ENCODE results near the gene CNGA3.

Gene CNGA3

DNA sequence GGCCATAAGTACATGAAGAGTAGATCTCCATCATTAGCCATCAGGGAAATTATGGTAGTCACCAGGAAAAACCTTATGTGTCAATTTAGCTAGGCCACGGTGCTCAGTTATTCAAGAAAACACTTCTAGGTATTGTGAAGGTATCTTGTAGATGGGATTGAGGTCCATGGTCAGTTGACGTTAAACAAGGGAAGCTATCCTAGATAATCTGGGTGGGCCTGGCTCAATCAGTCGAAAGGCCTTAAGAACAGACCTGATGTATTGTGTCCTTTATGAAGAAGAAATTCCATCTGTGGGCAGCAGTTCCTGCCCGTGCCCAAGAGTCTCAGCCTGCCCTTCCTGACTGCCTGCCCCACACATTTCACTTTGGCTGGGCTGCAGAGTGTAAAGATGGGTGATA is 16.7 kb upstream of the CNGA3 start:
- DNase-seq (ENCODE audit: low spot score) = no peak

DNA sequence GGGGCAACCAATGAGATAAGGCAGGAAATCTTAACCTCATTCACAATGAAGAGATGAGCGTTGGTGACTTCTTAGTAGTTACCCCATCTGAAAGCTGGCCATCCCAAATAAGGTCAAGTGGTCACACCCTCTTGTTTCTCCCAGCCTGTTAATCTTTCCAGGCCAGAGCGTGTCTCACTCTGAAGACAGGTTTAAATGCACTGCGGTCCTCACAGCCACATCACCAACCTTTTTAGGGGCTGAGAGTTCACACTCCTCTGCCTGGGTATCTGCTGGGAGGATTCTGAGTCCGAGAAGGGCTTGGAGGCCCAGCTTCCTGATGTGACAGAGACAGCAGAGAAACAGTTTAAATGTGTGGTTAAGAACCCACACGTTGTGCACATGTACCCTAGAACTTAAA is 13.3 kb upstream of the CNGA3 start:
- no peak for DNase-seq (ENCODE audit: low spot score)

DNA sequence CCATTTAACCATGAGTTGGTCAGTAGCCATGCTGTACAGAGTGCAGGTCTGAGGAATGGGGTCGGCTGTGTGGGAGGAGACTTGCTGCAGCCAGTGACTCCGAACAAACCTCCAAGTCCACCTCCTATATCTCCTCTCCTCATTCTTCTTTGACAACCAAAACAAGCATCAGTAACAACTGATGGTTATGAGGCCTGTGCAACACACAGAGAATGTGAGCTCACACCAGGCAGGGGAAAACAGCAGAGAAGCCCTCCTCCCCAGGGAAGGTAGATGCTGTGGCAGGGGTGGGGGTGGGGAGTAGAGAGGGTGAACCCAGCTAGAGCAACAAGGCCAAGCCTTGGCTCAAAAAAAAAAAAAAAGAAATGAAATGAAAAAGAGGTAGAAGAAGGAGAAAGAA is 12.3 kb upstream of the CNGA3 start:
- no peak for DNase-seq (ENCODE audit: low spot score)

DNA sequence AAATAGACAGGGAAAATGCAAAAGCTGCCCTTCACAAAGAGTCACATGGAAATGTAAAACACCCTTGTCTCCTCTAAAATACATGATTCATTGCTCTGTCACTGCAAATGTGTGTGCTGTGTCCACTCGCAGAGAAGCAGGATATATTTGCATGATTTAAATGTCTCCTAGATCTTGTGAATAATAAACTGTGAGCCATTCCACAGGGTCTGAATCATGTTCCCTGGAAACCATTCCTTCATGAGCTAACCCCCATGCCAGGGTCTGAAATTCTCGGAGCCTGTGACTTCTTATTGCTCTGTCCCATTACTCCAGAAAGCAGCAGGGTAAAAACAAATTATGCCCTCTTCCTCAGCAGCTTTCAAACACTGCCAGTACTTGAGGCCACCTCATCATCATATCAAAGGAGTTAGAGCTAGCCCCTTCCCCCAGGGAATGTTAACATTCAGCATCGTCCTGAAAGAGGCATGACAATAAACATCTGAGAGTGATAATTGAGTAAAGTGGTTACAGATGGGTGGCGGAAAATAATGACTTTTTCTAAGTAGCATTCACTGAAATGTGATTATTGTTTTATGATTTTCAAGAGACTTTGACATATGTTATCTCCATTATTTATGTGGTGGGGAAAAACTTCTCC is 11.7 kb upstream of the CNGA3 start:
- peak; percentile 29 for DNase-seq (ENCODE audit: low spot score)

DNA sequence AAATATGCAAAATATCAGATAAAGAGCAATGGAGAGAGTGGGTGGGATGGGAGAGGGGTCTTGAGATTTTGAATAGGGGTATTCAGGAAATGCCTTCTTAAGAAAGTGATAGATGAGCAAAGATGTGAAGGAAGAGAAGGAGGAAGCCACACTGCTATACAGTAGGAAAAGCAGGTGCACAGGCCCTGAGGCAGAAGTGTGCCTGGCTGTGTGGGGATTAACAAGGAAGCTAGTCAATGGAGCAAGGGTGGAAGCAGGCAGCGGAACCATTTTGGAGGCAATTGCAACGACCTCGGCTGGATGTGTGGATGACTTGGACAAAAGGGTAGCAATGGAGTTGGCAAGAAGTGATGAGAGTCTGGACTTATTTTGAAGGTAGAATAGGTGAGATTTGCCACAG is 11.0 kb upstream of the CNGA3 start:
- DNase-seq (ENCODE audit: low spot score) = no peak

DNA sequence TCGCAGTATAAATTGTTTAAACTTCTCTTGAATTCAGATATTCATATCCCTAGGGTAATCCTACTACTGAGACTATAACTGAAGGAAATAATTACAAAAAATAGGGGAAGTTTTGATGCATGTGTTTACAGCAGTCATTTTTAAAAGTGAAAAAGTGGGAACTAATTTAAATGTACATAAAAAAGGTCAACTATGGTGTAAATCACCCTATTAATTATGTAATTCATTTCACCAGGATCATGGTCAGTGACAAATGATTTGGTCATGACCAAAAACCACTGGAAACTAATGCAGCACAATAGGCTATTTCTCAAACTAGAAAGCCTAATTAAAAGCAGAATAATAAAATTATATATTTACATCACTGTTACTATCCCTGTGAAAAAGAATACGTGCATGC is 5.0 kb upstream of the CNGA3 start:
- no peak for DNase-seq (ENCODE audit: low spot score)

DNA sequence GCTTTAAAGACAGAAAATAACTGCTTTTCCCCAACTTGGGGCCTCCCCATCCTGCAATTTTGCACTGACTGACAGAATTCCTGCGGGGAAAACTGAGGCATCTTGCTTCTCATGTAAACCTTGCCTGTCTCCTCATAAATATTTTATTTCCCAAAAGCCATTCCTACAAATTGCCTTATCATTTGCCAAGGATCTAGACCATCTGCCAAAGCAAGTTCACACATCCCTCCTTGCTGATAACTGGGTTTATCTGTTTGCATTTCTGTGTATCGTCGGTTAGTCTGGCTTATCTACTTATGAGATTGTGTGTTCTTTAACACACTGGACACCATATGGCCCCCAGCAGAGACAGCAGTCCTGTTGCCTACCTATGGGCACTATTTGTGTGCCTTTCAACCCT is 3.0 kb upstream of the CNGA3 start:
- no peak for DNase-seq (ENCODE audit: low spot score)

DNA sequence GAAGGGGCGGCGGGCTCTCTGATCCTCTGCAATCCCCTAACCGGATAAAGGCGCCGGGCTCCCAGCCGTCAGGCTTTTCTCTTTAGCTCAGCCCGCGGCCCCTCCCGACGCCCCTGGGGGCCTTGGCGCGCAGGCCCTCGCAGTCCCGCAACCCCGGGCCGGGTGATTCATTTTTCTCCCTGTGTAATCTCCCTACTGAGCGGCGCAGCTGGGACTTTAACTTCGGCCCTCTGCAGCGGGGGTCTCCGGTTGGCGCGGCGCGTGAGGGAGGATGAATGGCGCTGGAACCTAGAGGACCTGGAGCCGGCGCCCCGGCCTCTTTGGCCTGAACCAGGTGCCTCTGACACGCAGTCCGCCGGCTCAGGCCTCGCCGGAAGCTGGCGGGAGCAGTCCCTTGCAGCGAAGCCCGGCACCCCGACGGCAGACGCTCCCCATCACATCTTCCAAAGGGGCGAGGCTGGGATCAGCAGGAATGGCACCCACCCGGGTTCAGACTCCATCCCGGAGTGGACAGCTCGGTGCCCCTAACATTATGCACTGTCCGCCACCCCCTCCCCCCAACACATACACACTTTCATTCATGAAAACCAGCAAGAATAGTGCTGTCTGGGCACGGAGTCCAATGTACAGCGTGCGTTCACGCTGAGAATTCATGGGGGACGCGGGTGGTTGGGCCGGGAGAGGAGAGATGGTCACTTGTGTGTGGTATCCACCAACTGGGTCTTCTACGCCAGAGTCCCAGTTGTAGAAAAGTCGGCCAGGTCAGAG is 1.2 kb downstream of the CNGA3 start:
- DNase-seq (ENCODE audit: low spot score) = no peak

DNA sequence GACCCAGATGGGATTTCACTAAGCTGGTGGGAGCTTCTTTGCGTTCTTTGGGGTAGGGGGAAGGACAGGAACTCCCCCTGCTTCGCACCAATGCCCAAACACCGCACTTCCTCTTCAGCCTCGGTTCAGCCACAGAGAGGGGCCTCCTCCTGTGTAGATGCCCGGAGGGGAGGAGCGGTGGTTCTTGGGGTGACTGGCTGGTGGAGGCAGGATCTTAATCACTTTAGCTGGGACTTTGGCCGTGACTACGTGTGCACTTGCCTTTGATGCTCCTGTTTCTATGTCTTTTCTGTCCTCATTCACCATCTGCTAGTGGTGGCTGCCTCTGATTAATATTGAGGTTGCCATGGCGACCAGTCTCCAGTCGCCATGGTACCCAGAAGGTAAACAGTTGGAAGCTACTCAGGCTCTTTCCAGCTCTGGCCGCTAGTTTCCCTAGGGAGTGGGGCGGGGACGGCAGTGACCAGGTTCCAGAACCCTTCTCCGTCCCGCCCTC is 1.9 kb downstream of the CNGA3 start:
- DNase-seq (ENCODE audit: low spot score) = no peak

DNA sequence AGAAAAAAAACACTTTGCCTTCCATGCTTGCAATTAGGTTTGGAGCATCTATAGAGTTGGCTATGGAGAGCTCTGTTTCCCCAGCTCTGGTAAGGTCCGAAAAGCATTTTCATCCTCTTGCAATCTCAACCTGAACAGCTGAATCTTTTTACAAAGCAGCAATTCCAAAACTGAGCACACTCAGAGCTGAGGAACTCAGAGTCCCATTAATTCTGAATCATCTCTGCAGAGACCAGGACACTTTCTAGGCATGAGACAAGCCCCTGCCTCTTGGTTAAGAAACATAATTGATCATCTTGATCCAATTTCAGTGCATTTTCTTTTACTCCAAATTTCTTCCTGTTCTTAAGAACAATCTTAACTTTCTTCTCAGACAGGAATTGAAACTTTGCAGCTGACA is 4.2 kb downstream of the CNGA3 start:
- DNase-seq (ENCODE audit: low spot score) = no peak

DNA sequence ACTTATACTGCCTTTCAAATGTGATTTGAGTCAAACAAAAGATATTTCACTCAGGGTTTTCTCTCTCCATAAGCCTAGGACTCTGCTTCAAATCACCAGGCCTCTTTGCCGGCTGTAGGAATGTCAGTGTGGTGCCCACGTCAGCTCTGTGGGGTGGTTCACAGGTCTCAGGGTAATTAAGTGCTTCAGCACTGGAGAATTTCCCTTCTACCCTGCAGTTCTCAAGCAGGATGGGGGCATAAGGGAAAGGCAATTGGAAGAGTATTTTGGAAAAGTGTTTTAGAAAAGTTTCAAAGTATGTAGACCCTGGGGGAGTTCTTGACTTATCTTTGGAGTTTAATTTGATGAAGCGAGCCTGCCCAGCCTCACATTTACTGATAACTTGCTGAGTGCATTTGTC is 9.6 kb downstream of the CNGA3 start:
- no peak for DNase-seq (ENCODE audit: low spot score)

DNA sequence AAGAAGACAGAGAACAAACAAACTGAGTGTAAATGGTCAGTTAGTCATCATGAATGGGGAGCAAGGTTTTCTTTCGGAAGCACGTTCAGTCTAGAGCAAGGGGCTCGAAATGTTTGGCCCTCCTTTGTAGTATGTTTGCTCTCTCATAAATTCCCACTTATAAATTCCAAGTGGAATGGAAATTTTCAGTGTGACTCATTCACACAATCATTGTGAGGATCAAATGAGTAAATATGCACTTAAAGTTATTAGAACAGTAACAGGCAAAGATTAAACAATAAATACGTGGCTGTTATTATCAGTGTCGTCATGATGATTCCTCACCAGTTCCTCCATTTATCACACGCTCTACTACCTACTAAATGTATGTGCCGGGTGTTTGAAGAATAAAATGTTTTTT is 10.5 kb downstream of the CNGA3 start:
- no peak for DNase-seq (ENCODE audit: low spot score)

DNA sequence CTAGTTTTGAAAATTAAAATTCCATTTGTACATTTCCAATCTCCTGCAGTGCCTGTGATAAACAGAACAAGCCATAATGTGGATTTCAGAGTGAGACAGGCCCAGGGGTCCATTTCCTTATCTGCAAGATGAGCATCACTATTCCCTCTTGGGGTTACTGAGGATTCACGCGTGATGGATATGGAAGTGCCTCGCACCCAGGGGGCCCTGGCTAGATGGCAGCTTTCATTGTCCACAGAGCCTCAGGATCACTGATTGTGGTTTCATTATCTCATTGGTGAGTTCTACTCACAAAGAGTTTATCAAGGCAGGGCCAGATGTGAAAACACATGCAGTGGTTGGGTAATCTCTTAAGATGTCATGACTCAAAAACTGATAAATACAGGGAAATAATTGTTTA is 11.6 kb downstream of the CNGA3 start:
- no peak for DNase-seq (ENCODE audit: low spot score)

DNA sequence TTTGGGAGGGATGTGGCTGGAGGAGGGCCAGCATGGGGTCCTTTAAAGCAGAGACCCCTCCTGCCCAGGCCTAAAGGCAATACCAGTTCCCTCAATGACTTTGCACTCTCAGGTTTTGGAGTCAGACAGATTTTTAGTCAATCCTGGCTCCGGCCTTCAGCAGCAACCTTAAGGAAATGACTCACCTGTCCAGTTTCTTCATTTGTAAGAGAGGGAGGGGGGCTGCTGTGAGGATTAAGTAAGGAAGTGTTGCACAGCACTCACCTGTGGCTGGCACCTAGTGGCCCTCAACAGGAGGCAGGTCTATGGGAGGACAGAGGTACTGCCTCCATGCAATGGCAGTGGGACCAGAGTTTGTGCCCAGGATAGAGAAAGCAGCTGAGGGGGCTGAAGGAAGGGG is 13.7 kb downstream of the CNGA3 start:
- no peak for DNase-seq (ENCODE audit: low spot score)

DNA sequence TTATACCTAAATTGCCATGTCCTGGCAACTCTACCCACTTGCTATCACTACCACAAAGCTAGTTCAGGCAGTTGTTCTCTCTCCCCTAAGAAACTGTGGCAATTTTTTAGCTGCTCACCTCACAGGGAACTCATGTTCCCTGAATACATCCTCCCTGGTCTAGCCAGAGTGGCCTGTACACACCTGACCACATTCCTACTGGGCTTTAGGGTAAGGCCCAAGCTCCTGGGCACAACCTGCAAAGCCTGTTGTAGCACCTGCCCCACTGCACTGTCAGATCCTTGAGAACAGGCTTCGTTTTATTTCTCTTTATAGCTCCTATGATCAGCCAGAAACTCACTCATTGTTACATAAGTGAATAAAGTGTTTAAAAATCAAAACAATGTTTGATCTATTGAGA is 21.5 kb downstream of the CNGA3 start:
- no peak for DNase-seq (ENCODE audit: low spot score)

DNA sequence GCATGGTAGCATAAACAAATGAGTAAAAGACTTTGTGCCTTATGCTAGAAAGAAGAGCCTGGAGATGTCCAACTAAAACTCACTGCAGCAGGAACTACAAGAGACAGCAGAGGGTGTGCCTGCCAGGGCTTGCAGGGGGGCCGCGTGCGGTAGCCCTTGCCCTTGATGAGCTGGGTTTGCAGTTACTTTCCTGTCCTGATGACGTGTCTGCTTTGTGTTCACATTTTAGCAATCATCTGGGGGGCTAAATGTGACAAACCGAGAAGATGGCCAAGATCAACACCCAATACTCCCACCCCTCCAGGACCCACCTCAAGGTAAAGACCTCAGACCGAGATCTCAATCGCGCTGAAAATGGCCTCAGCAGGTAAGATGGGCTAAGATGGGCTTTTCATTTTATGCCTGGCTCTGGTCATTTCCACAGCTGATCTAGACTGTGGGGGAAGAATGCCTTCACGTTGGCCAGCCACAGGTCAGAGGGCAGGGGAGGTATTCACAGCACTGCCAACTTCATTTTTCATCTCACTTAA is 23.5 kb downstream of the CNGA3 start:
- DNase-seq (ENCODE audit: low spot score) = no peak

DNA sequence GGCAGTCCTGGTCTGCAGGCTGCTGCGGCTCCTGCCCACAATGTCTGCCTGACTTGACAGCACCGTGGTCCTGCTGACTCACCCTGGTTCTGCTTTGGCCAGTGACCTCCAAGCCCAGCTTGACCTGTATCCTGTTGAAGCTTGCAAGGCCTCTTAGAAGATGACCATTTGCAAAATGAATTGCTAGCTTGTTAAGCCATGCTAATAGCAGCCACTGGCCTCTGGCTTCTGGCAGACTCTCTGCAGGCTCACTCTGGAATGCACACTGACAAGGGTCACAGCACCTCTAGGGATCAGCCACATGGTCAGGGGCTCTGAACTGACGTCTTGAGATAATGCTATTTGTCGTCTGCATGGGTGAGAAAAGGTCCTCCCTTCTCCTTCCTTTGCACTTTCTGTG is 25.9 kb downstream of the CNGA3 start:
- no peak for DNase-seq (ENCODE audit: low spot score)

DNA sequence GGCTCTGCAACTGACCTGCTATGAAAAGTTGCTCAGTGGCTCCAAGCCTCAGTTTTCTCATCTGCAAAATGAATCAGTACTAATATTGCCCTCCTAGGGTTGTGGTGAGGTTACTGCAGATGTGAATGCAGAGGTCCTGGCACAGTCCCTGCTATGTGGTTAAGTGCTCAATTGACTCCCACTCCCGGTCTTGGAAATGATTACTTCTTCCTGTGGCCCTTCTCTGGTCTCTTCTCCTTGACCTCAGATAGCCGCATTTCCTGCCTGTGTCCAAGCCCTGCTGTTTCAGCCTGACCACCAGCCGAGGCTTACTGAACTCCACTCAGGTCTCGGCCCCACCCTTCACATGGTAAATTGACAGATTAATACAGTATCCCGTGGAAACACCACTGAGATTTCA is 26.3 kb downstream of the CNGA3 start:
- no peak for DNase-seq (ENCODE audit: low spot score)

DNA sequence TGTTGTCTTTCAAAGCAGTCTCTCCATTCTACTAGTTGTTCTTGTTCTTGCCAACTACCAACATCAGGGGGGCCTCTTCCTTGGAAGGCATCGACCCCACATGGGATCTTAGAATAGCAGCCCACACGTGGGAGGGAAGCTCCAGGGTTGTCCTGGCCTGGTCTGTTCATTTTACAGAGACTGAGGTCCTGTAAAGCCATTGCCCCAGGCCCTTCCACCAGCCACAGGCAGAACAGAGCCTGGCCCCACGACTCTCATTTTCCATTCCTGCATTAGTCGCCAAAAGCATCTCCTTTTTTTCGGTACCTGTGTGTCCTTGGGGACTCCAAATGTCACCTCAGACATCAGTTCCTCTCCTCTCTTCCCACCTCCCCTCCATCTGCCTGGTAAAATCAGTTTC is 28.0 kb downstream of the CNGA3 start:
- DNase-seq (ENCODE audit: low spot score) = no peak

DNA sequence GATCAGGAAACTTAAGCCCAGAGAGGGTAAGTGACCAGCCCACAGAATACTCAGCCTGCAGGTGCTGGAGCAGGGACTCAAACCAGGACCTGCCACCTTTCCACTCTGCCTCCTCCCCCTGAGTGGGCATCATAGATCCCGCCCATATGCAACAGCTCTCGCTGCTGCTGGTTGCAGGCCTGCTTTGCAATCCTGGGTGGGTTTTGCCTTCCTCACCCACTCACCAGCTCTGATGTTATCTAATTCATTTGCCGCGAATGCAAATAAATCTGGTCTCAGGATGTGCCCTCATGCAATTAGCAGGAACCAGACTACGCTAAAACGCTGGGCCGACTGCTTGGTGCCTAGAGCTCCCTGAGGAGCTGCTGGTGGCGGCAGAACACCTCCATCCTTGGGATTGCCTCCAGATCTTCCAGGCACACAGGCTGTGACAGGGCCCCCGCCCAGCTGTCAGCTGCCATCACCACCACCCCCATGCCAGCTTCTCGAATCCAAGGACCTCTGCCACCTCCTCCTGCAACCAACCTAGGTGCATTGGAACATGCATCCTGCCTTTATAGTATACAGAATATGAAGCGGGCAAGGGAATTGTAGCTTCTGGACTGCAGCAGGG is 28.8 kb downstream of the CNGA3 start:
- no peak for DNase-seq (ENCODE audit: low spot score)

DNA sequence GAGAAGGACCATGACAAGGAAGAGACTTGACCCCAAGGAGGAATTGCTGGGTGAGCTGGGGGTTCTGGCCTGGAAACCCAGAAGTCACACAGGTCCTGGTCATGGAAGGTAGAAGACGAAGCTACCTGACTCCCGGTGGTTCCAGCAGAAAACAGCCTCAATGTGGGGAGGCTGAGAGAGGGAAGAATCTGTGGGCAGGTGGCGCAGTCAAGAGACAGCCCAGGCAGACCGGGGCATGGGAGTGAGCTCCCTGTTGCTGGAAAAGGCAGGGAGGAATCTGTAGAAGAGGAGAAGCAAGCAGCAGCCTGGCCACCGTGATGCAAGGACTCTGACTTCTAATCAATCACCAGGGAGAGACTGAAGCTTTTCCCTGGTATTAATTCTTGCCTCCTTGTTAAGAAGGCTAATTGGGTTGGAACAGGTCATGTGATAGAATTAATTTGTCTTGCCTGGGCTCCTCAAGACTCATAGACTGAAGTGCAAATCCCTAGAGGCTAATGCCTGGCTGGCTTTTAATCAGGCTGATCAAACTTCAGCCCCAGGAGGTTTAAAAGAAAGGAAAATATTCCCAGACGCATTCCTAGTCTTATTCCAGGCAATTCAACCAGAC is 30.1 kb downstream of the CNGA3 start:
- no peak for DNase-seq (ENCODE audit: low spot score)

DNA sequence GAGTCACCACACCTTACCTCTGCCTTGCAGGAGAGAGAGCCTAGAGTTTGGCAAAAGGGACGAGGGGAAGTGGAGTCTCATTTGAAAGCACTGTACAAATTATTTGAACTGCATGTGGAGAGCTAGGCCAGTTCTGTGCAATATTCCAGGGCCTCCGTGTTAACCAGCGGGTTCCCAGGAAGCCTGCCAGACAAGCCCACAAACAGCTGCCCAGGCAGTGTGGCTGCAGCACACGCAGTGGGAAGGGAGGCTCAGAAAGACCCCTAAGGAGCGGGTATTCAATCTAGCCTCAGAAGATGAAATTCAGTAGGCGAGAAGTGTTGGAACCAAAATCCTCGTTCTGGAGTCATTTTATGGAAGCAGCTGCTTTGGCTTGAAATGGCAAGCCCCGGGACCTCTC is 30.7 kb downstream of the CNGA3 start:
- DNase-seq (ENCODE audit: low spot score) = no peak

DNA sequence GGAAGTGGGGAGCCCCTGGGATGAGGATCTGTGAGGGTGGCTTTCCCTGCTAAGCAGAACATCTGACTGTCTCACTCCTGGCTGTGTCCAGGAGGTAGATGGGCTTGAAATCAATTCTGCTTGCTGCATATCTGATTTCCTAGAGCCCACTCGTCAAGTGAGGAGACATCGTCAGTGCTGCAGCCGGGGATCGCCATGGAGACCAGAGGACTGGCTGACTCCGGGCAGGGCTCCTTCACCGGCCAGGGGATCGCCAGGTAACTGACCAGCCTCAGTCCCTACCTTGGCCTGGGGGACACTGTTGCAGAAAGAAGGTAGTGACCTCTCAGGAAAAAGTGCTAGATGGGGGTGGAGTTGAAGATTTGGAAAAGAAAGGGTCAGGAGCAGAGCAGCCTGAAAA is 31.3 kb downstream of the CNGA3 start:
- DNase-seq (ENCODE audit: low spot score) = no peak

All from pons (tissue), 1 donor.